GM21447 (cell line): ENCODE measurements around the gene CTSA.
"Not testable (repeated sequence)": the region's sequence is repeated elsewhere in the genome, so short reads cannot be mapped to it uniquely, and the experiment has no call there.

Experiments used
- ATAC-seq: cut with Tn5 transposase; IDR thresholded peaks from one replicate; pipeline ENCODE4 v1.9.1; 2021; ENCODE audit not compliant: unreplicated experiment

Gene CTSA

GRCh38 chr20:45911486-45912343, 20.6 kb downstream of the CTSA start, which contains the start of gene PLTP:
PLTP (minus strand) TSS chr20:45912155; CDS start chr20:45911452, 703 bp downstream.
- ATAC-seq = no peak

- no peak for ATAC-seq
Measured at GRCh38 chr20:45912344-45912682, 21.2 kb downstream of the CTSA start.

GRCh38 chr20:45913116-45913515, 22.0 kb downstream of the CTSA start:
- no peak for ATAC-seq

- ATAC-seq = no peak
Measured at GRCh38 chr20:45917790-45918141, 26.6 kb downstream of the CTSA start.

- ATAC-seq = no peak
Measured at GRCh38 chr20:45918182-45918737, 27.1 kb downstream of the CTSA start.

- ATAC-seq = no peak
Measured at GRCh38 chr20:45918779-45919537, 27.8 kb downstream of the CTSA start.

- ATAC-seq = no peak
Measured at GRCh38 chr20:45919542-45920399, 28.6 kb downstream of the CTSA start.

- no peak for ATAC-seq
Measured at GRCh38 chr20:45920462-45921336, 29.6 kb downstream of the CTSA start.

- ATAC-seq = no peak
Measured at GRCh38 chr20:45921337-45922189, 30.4 kb downstream of the CTSA start.

GRCh38 chr20:45924391-45925261, 33.5 kb downstream of the CTSA start:
- ATAC-seq = no peak

GRCh38 chr20:45925821-45926506, 34.8 kb downstream of the CTSA start:
- ATAC-seq = no peak

- ATAC-seq = no peak
Measured at GRCh38 chr20:45926731-45927070, 35.6 kb downstream of the CTSA start.

- no peak for ATAC-seq
Measured at GRCh38 chr20:45927071-45927878, 36.1 kb downstream of the CTSA start.

- not testable (repeated sequence) for ATAC-seq
Measured at GRCh38 chr20:45931680-45932079, 40.5 kb downstream of the CTSA start.

- peak; percentile 49 for ATAC-seq
Measured at GRCh38 chr20:45933266-45934045, 42.3 kb downstream of the CTSA start.

GRCh38 chr20:45934046-45934585, 43.0 kb downstream of the CTSA start:
- peak; percentile 24 for ATAC-seq
